ENCODE measurements around the gene AOAH. TPM values are rescaled to one million over a fixed set of nuclear protein-coding genes. Genes with fewer than 3 reads are reported as not detected.

Gene AOAH
- total and polyA plus RNA-seq, 2 donors (not counting 3 experiments of a cell fraction or from before 2014, with no cell fraction given) = not detected

GRCh38 chr7:36733411-36733810, 9.1 kb upstream of the AOAH start:
- Histone ChIP-seq H3K36me3 (ENCODE audit: control insufficient read depth in 2 of 2, extremely low read depth in 1 of 2, insufficient read depth in 2 of 2, low read length in 2 of 2) (no peaks in the 10 kb centered on the region), H3K9me1 (replicated peaks; ENCODE audit: control insufficient read depth, extremely low read depth, insufficient read depth, low read length) (no peaks in the 10 kb centered on the region), H3K79me2 (ENCODE audit: control insufficient read depth, insufficient read depth, low read length) (no peaks in the 10 kb centered on the region), H2AFZ (ENCODE audit: low read depth, low read length) (no peak overlapping the region), H4K20me1 (replicated peaks; ENCODE audit: control insufficient read depth, extremely low read depth, insufficient read depth, low read length) (no peaks in the 10 kb centered on the region), H3K27ac (ENCODE audit: insufficient read depth, low read depth, low read length) (no peak overlapping the region), H3K4me3 (replicated peaks in 1 of 3; ENCODE audit: insufficient read depth in 1 of 3, low read depth in 1 of 3, low read length in 3 of 3) (no peak overlapping the region), H3K9me3 (replicated peaks; ENCODE audit: control insufficient read depth, insufficient read depth, low read length) (no peaks in the 10 kb centered on the region), H3K4me2 (ENCODE audit: insufficient read depth, low read length) (no peak overlapping the region), H3K27me3 (ENCODE audit: control insufficient read depth in 2 of 2, insufficient read depth in 2 of 2, low read length in 2 of 2) (no peaks in the 10 kb centered on the region), H3K4me1 (ENCODE audit: control insufficient read depth, extremely low read depth, insufficient read depth, low read length) (no peaks in the 10 kb centered on the region), H3K9ac (replicated peaks; ENCODE audit: extremely low read depth, insufficient read depth, low read length) (no peak overlapping the region)
- CTCF ChIA-PET = no interaction called here
- FAIRE-seq (no peak), DNase-seq (ENCODE audit: low read depth, low spot score) (no peak)
- POLR2A ChIA-PET = no interaction called here
- intact Hi-C loops (cut with micrococcal nuclease) (no loop called here), dilution Hi-C loops (cut with MboI; ENCODE audit: extremely low pct_ligation_motif_present, low sequenced_read_pairs) (no loop called here)
- BruUV-seq (replicated peaks) = no TSS peak
- TF ChIP-seq FOS (IDR thresholded peaks at IDR 0.05; ENCODE audit: borderline replicate concordance, insufficient read depth, low read length) = no peak
- no peak for TF ChIP-seq POLR2A (IDR thresholded peaks at IDR 0.05; ENCODE audit: low read depth, low read length)
- TF ChIP-seq EZH2 (IDR thresholded peaks at IDR 0.05; ENCODE audit: borderline replicate concordance, low read depth, low read length, severe bottlenecking) = no peak
- TF ChIP-seq MYC (IDR thresholded peaks at IDR 0.05; ENCODE audit: low read depth, low read length) = no peak
- no peak for TF ChIP-seq JUN (IDR thresholded peaks at IDR 0.05; ENCODE audit: borderline replicate concordance, insufficient read depth, insufficient read length, low read depth)
- TF ChIP-seq MAX (IDR thresholded peaks at IDR 0.05; ENCODE audit: insufficient read depth, insufficient read length) = no peak
- TF ChIP-seq GATA2 (IDR thresholded peaks at IDR 0.05; ENCODE audit: insufficient read depth, insufficient read length, low read depth, low read length) = no peak
- no peak for TF ChIP-seq POLR2AphosphoS5 (IDR thresholded peaks at IDR 0.05; ENCODE audit: insufficient read depth, low read depth, low read length)
- no peak for TF ChIP-seq CTCF (IDR thresholded peaks at IDR 0.05; ENCODE audit: extremely low read depth in 1 of 2, insufficient read depth in 1 of 2, low read depth in 1 of 2, low read length in 2 of 2)

All from endothelial cell of umbilical vein (primary cell).